Activated naive CD4-positive, alpha-beta T cell treated with anti-CD3 and anti-CD28 coated beads, Interleukin-2, amount 10 ng/mL, durations not matched to agents 7 days and 5 days (primary cell): Measurements from ENCODE around the gene NKTR.
A peak's percentile ranks its signal among the peaks of the same experiment; 100 is the strongest.

Experiments
- CTCF ChIA-PET: fragments of 350-600 bp; sonication (Branson Sonifier 250); formaldehyde crosslinking; loops from one replicate; lab custom pipeline; 2021; ENCODE audit warnings: antibody characterized with exemption; lab: Charles Lee
- DNase-seq: peaks from one replicate; pipeline ENCODE4 v3.0.0-alpha.2; 2020
- H3K27ac Mint-ChIP-seq: one replicate; pipeline ENCODE4 v1.8.0; 2021; ENCODE audit warnings: mild to moderate bottlenecking, moderate library complexity, mixed read lengths
- H3K27me3 Mint-ChIP-seq: one replicate; pipeline ENCODE4 v1.8.0; 2021; ENCODE audit warnings: mild to moderate bottlenecking, mixed read lengths
- H3K36me3 Mint-ChIP-seq: one replicate; pipeline ENCODE4 v1.8.0; 2021; ENCODE audit warnings: mixed read lengths
- H3K4me1 Mint-ChIP-seq: one replicate; pipeline ENCODE4 v1.8.0; 2021; ENCODE audit warnings: mixed read lengths
- H3K4me3 Mint-ChIP-seq: one replicate; pipeline ENCODE4 v1.8.0; 2021; ENCODE audit warnings: mild to moderate bottlenecking, moderate library complexity, mixed read lengths
- H3K9me3 Mint-ChIP-seq: one replicate; pipeline ENCODE4 v1.8.0; 2021; ENCODE audit warnings: mixed read lengths

Gene NKTR

DNA sequence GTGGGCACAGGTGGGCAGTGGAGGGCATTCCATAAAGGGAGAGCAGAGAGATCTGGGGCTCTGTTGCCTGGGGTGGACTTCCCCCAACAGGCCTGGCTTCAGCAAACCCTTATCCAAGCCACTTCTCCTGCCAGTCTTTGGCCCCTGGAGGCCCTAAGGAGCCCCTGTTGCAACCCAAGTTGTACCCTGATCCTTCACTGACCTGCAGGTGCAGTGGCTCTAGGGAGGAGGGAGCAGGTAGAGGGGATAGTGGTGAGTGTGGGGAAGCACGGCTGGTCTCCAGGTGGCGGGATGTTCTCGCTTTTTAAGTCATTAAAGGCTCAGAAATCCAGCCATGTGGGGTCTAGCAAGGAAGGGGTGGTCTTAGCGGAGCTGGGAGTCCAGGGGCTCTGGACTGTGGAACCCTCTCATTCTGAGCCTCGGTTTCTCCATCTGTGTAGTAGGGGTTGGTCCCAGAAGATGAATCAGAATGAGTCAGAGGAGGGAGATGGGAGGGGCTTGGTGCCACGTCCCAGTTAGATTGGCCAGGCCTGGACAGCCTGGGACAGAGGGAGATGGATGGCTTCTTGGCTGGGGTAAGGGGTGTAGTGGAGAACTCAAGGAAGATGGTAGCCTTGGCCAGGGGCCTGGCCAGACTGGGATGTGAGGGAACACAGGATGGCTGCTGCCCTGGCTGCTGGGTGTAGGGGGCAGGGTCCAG, 55.6 kb downstream of the NKTR start:
- CTCF ChIA-PET, result no interaction called here
- DNase-seq, result no peak
- H3K4me1 Mint-ChIP-seq, result peaks cover 22% of the 10 kb centered on the region
- H3K4me3 Mint-ChIP-seq, result no peak overlapping the region
- no peaks in the 10 kb centered on the region for H3K9me3 Mint-ChIP-seq
- no peaks in the 10 kb centered on the region for H3K36me3 Mint-ChIP-seq
- H3K27ac Mint-ChIP-seq, result no peak overlapping the region
- peaks cover 31% of the 10 kb centered on the region for H3K27me3 Mint-ChIP-seq

DNA sequence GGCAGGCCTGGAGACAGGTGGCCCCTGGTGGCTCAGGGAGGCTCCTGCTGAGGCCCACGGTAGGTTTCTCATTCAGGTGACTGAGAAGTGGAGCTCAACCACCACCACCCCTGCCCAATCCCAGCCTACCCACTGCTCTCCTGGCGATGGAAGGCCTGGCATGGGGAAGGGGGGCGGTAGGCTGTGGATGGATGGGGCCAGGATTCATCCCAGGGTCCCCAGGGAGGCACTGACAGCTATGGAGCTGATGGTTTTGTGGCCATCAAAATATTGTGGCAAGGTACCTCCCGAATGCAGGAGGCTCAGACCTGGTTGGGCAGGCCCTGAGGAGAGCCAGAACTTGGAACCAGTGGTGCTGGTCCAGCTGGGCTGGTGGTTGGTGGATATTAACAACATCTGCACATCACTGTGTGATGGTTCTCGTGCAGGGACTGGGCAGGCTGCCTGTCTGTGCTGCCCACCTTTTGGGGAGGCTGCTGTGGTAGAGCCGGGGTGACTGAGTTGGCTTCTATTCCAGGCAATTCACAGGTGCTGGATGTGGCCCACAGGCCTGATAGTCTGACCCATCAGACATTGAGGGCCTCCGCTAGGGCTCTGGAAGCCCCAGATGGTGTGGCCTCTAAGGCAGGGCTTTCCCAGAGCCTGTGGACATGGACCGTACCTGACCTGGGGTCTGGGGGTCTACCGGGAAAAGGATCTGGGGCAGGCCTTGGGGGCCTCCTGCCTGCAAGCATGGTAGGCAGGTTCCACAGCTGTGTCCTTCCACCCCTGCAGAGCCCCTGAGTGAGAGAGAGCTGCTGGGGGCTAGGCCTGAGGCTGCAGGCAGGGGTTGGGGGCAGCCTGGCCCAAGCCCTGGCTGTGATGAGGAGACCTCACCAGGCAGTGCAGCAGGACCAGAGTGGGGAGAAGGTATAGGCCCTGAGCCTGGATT, 56.5 kb downstream of the NKTR start:
- no peak overlapping the region for H3K27ac Mint-ChIP-seq
- no peaks in the 10 kb centered on the region for H3K9me3 Mint-ChIP-seq
- peaks cover 21% of the 10 kb centered on the region for H3K4me1 Mint-ChIP-seq
- H3K4me3 Mint-ChIP-seq, result no peak overlapping the region
- CTCF ChIA-PET, result no interaction called here
- peaks cover 31% of the 10 kb centered on the region for H3K27me3 Mint-ChIP-seq
- no peaks in the 10 kb centered on the region for H3K36me3 Mint-ChIP-seq
- DNase-seq, result no peak

DNA sequence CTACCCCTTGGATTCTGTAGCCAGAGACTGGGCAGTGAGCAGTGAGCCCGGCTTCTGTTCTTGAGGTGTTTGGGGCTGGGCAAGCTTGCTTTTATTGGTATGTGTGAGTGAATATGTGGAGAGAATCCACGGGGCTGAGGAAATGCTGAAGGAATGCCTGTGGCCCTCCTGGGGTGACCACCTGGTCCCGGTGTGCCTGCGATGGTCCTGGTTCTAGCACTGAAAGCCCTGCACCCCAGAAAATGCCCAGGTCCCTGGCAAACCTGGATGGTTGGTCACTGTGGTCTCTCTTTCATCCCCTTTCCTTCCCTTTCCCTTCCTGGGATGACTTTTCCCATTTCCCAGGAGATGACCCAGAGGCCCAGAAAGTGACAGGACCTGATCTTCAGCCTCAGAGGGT, 57.2 kb downstream of the NKTR start:
- Mint-ChIP-seq H3K9me3 (no peaks in the 10 kb centered on the region), H3K4me1 (peaks cover 13% of the 10 kb centered on the region), H3K36me3 (no peaks in the 10 kb centered on the region), H3K27me3 (peaks cover 27% of the 10 kb centered on the region), H3K27ac (no peak overlapping the region), H3K4me3 (no peak overlapping the region)
- DNase-seq, result no peak
- CTCF ChIA-PET, result no interaction called here

DNA sequence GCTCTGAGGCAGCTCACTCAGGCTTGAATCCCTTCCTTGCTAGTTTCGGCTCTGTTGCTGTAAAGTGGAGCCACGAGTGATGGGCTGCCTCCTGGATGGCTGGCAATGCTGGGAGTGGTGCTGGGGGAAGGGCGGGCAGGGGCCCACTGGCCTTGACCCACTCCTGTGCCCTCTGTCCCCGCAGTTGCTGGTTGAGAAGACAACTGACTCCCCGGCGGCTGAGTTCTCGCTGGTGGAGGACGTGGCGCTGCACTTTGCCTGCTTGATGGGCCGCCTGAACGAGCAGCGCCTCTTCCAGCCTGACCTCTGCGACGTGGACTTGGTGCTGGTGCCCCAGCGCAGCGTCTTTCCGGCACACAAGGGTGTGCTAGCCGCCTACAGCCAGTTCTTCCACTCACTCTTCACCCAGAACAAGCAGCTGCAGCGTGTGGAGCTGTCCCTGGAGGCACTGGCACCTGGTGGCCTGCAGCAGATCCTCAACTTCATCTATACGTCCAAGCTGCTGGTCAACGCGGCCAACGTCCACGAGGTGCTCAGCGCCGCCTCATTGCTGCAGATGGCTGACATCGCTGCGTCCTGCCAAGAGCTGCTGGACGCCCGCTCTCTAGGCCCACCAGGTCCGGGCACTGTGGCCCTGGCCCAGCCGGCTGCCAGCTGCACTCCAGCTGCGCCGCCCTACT, 57.7 kb downstream of the NKTR start:
- Mint-ChIP-seq H3K36me3 (no peaks in the 10 kb centered on the region), H3K4me1 (peaks cover 8% of the 10 kb centered on the region), H3K9me3 (no peaks in the 10 kb centered on the region), H3K27ac (no peak overlapping the region), H3K27me3 (peaks cover 21% of the 10 kb centered on the region), H3K4me3 (no peak overlapping the region)
- CTCF ChIA-PET, result no interaction called here
- DNase-seq, result no peak

DNA sequence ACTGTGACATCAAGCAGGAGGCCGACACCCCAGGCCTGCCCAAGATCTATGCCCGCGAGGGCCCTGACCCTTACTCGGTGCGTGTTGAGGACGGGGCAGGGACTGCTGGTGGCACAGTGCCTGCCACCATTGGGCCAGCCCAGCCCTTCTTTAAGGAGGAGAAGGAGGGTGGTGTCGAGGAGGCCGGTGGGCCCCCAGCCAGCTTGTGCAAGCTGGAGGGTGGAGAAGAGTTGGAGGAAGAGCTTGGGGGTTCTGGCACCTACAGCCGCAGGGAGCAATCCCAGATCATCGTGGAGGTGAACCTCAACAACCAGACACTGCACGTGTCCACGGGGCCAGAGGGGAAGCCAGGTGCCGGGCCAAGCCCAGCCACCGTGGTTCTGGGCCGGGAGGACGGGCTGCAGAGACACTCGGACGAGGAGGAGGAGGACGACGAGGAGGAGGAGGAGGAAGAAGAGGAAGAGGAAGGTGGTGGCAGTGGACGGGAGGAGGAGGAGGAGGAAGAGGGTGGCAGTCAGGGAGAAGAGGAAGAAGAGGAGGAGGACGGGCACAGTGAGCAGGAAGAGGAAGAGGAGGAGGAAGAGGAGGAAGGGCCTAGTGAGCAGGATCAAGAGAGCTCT, 58.4 kb downstream of the NKTR start:
- H3K4me1 Mint-ChIP-seq, result peaks cover 1% of the 10 kb centered on the region
- CTCF ChIA-PET, result no interaction called here
- no peak for DNase-seq
- no peaks in the 10 kb centered on the region for H3K9me3 Mint-ChIP-seq
- H3K27ac Mint-ChIP-seq, result no peak overlapping the region
- no peak overlapping the region for H3K4me3 Mint-ChIP-seq
- no peaks in the 10 kb centered on the region for H3K36me3 Mint-ChIP-seq
- H3K27me3 Mint-ChIP-seq, result peaks cover 15% of the 10 kb centered on the region

DNA sequence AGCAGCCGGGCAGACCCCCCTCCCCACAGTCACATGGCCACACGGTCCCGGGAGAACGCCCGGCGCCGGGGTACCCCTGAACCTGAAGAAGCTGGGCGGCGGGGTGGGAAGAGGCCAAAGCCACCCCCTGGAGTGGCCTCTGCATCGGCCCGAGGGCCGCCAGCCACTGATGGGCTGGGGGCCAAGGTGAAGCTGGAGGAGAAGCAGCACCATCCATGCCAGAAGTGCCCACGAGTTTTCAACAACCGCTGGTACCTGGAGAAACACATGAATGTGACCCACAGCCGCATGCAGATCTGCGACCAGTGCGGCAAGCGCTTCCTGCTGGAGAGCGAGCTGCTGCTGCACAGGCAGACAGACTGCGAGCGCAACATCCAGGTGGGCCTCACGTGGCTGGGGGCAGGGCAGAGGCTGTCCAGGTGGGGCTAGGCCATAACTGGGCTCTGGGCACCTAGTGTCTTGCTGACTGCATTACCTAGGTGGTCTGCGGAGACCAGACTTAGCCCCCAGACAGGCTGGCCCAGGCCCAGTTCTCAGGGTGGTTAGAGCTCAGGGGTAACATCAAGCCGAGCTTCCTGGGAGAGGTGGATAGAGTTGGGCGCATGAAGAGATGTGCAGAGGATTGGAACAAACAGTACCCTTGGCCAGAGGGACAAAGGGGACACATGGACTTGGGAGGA, 59.1 kb downstream of the NKTR start:
- CTCF ChIA-PET, result no interaction called here
- Mint-ChIP-seq H3K9me3 (no peaks in the 10 kb centered on the region), H3K27ac (no peak overlapping the region), H3K4me1 (no peaks in the 10 kb centered on the region), H3K4me3 (no peak overlapping the region), H3K27me3 (peaks cover 12% of the 10 kb centered on the region), H3K36me3 (no peaks in the 10 kb centered on the region)
- no peak for DNase-seq

DNA sequence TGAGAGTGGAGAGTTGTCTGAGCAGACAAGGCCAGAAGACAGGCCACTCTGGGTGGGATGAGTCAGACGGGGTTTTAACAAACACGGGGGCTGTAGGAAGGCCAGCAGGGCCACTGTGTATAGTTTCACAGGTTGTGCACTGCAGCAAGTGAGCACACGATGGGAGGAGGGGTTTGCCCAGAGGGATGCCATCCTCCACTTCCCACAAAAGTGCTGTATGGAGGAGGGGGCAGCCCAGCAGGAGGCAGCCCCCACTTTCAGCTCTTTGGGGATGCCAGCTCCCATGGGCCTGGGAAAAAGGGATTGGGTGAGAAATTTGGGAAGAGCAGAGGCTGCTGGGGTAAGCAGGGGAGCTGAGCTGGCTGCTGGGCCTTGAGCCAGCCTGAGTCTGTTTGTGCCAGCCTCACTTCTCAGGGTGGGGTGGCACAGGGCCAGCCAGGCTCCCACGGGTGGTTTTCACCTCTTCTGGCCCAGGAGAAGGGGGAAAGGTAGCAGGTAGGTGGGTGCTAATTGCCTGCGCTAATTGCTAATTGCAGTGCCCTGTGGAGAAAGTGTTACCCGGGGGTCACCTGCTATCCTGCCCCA, 59.7 kb downstream of the NKTR start:
- Mint-ChIP-seq H3K4me3 (no peak overlapping the region), H3K4me1 (no peaks in the 10 kb centered on the region), H3K27me3 (peaks cover 7% of the 10 kb centered on the region), H3K9me3 (no peaks in the 10 kb centered on the region), H3K36me3 (no peaks in the 10 kb centered on the region), H3K27ac (no peak overlapping the region)
- CTCF ChIA-PET, result interaction anchor here (1.4 to 1.8 kb wide), 3 partner anchors 8 to 91 kb away, joined by 5 to 6 read pairs (median 5); no protein-coding TSS in a partner anchor
- DNase-seq, result no peak

DNA sequence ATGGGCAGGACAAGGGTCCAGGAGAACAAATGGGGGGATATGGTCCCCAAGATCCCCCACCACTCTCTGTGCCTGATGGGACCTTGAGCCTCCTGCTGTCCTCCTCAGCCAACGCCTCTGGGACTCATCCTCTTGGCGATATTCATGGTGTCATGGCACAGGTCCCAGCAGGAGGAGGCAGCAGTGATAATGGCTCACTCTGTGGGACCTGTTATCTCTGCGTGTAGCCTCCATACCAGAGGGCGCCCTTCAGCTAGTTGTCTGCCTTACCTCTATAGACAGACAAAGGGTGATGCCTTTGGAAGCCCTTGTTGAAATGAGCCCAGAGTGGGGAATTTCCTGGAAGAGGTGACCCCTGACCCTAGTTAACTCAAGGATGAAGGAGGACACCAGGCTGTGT, 60.4 kb downstream of the NKTR start:
- Mint-ChIP-seq H3K4me3 (no peak overlapping the region), H3K27me3 (peaks cover under 1% of the 10 kb centered on the region), H3K27ac (no peak overlapping the region), H3K9me3 (no peaks in the 10 kb centered on the region), H3K4me1 (no peaks in the 10 kb centered on the region), H3K36me3 (no peaks in the 10 kb centered on the region)
- peak; percentile 46 for DNase-seq
- CTCF ChIA-PET, result interaction anchor here (0.8 to 1.8 kb wide), 7 partner anchors 9 to 95 kb away, joined by 3 to 6 read pairs (median 5); no protein-coding TSS in a partner anchor

DNA sequence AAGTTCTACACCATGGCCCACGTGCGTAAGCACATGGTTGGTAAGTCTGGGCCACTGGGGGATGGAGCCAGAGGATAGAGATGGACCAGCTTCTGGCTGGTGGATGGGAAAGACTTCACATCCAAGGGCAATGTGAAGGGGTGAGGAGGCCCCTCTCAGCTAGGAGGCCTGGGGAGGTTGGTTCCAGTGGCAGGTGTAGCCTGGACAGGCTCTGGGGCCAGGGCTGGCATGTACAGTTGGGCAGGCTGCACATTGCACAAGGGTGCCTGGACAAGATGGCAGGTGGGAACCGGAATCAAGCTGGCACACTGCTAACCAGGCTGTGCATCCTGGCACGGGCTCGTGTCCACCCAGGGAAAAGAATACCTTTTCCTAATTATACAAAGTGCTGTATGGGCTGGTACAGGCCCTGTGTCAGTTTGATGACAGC, 61.1 kb downstream of the NKTR start:
- Mint-ChIP-seq H3K4me3 (no peak overlapping the region), H3K4me1 (no peaks in the 10 kb centered on the region), H3K36me3 (no peaks in the 10 kb centered on the region), H3K9me3 (no peaks in the 10 kb centered on the region), H3K27ac (no peak overlapping the region), H3K27me3 (peaks cover 4% of the 10 kb centered on the region)
- no peak for DNase-seq
- CTCF ChIA-PET, result interaction anchor here (0.8 to 1.8 kb wide), 7 partner anchors 10 to 94 kb away, joined by 3 to 6 read pairs (median 5); no protein-coding TSS in a partner anchor

DNA sequence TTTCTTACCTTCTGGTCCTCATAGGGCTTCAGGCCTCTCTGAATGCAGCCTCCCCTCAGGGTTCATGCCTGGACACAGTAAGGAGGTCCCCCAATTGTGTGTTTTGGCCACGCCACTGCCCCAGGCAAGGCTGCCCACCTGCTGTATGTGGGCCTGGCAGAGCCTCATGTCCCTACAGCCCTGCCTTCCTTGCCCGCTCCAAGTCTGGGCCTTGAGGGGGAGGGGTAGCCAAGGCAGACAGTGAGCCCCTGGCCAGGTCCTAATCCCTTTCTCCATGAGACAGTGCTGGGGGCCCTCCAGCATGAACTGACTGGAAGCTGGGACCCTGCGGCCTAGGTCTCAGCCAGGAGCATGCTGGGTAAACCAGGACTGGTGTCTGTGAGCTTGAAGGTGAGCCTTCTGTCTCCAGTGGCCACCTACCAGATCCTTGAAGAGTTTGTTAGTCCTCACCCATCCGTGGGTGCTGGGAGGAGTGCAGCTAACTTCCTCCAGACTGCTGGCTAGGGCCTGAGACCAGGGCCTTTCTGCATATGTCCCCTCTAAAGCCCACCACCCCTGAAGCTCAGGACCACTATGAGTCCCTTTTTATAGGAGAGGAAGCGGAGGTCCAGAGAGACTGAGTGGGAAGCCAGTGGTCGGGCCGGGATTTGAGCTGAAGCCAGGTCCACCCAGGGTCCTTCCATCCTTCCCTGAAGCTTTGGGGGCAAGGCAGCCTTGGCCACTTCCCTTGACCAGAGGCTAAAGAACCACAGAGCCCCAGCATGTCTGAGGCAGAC, 61.7 kb downstream of the NKTR start:
- H3K4me1 Mint-ChIP-seq, result no peaks in the 10 kb centered on the region
- H3K4me3 Mint-ChIP-seq, result no peak overlapping the region
- CTCF ChIA-PET, result interaction anchor here (1.1 to 1.8 kb wide), 3 partner anchors 13 to 89 kb away, joined by 3 to 5 read pairs (median 3); no protein-coding TSS in a partner anchor
- H3K27ac Mint-ChIP-seq, result no peak overlapping the region
- H3K36me3 Mint-ChIP-seq, result no peaks in the 10 kb centered on the region
- no peak for DNase-seq
- peaks cover 7% of the 10 kb centered on the region for H3K27me3 Mint-ChIP-seq
- H3K9me3 Mint-ChIP-seq, result no peaks in the 10 kb centered on the region

DNA sequence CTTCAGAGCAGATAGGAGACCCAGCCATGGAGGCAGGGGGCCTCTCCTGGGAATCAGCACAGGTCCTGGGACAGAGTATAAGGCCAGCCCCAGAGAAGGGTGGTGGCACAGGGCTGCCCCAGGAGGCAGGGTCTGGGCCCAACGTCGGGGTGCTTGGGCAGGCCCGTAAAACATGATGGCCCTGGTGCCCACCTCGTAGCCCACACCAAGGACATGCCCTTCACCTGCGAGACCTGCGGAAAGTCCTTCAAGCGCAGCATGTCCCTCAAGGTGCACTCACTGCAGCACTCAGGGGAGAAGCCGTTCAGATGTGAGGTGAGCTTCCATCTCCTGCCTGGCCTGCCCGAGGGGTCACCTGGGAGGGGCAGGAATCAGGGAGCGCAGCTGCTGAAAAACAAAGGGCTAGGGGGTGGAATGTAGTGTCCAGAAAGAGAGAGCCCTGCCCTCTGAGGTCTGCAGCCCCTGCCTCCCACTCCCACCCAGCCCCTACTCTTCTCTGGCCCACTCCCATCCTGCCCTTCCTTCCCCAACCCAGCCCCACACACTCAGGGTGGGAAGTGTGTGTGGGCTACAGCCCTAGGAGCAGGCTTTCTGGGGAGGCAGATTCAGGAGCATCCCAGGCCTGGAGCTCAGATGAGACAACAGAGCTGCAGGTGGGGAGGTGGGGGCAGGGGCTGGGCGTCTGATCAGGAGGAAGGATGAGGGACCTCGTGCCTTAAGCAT, 62.5 kb downstream of the NKTR start:
- no peak overlapping the region for H3K4me3 Mint-ChIP-seq
- H3K36me3 Mint-ChIP-seq, result no peaks in the 10 kb centered on the region
- DNase-seq, result no peak
- CTCF ChIA-PET, result no interaction called here
- H3K27ac Mint-ChIP-seq, result no peak overlapping the region
- H3K4me1 Mint-ChIP-seq, result no peaks in the 10 kb centered on the region
- peaks cover 12% of the 10 kb centered on the region for H3K27me3 Mint-ChIP-seq
- no peaks in the 10 kb centered on the region for H3K9me3 Mint-ChIP-seq
